Peyer's patch (tissue), 4 donors: ENCODE data around the gene ZPBP. TPM values are rescaled to one million over a fixed set of nuclear protein-coding genes. Genes with fewer than 3 reads are reported as not detected.

Source experiments
- DNase-seq, 3 donors: peaks; one replicate each; pipeline ENCODE4 v3.0.0-alpha.2; 2017 to 2019
- H3K27ac ChIP-seq, 4 donors: fragments of 200-600 bp; sonication (generic); one replicate each; pipeline ENCODE4 v1.5.1; 2016 to 2019
- H3K27me3 ChIP-seq, 2 donors: fragments of 200-600 bp; sonication (generic); one replicate each; pipeline ENCODE4 v1.5.1; 2019
- H3K36me3 ChIP-seq, 3 donors: fragments of 200-600 bp; sonication (generic); one replicate each; pipeline ENCODE4 v1.5.1; 2016 to 2019
- H3K4me1 ChIP-seq, 4 donors: fragments of 200-600 bp; sonication (generic); one replicate each; pipeline ENCODE4 v1.5.1; 2016 to 2019
- H3K4me3 ChIP-seq, 4 donors: fragments of 200-600 bp; sonication (generic); 1 replicate in 3 of 4; 2 replicates in 1 of 4; pipeline ENCODE4 v1.5.1; 2016 to 2019; ENCODE audit warnings: mild to moderate bottlenecking in 1 of 4
- H3K9me3 ChIP-seq, 4 donors: fragments of 200-600 bp; sonication (generic); one replicate each; pipeline ENCODE4 v1.5.1; 2016 to 2019; ENCODE audit warnings: mild to moderate bottlenecking in 1 of 4
- CTCF ChIP-seq, 6 experiments: fragments of 450-650 bp in 4 of 6; fragments of 200-600 bp in 2 of 6; sonication (generic) in 1 of 6; IDR thresholded peaks; one replicate each; pipeline ENCODE4 v1.5.1; 2017 to 2019; ENCODE audit warnings: antibody characterized with exemption in 6 of 6, mild to moderate bottlenecking in 3 of 6, moderate library complexity in 1 of 6
- POLR2A ChIP-seq, 2 donors: fragments of 450-650 bp; IDR thresholded peaks; one replicate each; pipeline ENCODE4 v1.5.1; 2017; ENCODE audit warnings: antibody characterized with exemption in 2 of 2, mild to moderate bottlenecking in 2 of 2, moderate library complexity in 2 of 2
- total RNA-seq, 4 donors: library from RNA; depleted of rRNA; stranded (reverse); fragments of >200 nt; gene quantifications; one replicate each; pipeline ENCODE4 v1.1.0, GENCODE V29; 2016

Gene ZPBP
- total RNA-seq, 4 donors from 2014 or later, result not detected

DNA sequence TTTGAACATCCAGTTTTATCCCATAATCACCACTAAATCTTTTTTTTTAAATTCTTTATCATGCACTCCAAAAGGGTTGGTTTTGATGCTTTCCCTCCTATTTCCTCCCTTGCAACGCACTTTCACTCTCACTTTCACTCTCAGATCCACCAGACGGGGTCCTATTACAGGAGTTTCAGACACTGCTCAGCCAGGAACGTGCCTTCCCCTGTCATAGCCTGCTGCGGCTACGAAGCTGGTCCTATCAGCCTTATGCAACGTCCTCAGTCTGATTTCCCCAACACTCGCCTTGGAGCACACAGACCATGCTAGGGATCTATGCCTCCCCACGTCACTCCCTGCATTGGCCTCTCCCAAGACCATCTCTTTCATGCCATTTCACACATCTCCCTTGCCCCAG is 23.4 kb downstream of the ZPBP start:
- peak; percentile 36 to 49 (median 49) for DNase-seq
- H3K4me1 ChIP-seq, result peaks cover 0 to 11% (median 4%) of the 10 kb centered on the region in 4 donors
- TF ChIP-seq CTCF (IDR thresholded peaks at IDR 0.05) (no peak), POLR2A (IDR thresholded peaks at IDR 0.05) (no peak)
- no peaks in the 10 kb centered on the region for H3K36me3 ChIP-seq
- peak overlapping the region in 2 of 4 donors; percentile 41 to 65 for H3K27ac ChIP-seq
- peak overlapping the region; percentile 31 to 52 (median 43) for H3K4me3 ChIP-seq
- no peaks in the 10 kb centered on the region for H3K27me3 ChIP-seq
- H3K9me3 ChIP-seq, result peaks cover 0 to 8% (median 4%) of the 10 kb centered on the region in 4 donors

- peak overlapping the region; percentile 38 to 68 (median 53) for H3K27ac ChIP-seq
- no peaks in the 10 kb centered on the region for H3K27me3 ChIP-seq
- H3K9me3 ChIP-seq, result peaks cover 0 to 8% (median 4%) of the 10 kb centered on the region in 4 donors
- no peaks in the 10 kb centered on the region for H3K36me3 ChIP-seq
- peak in 1 of 3 donors; percentile 48 for DNase-seq
- H3K4me1 ChIP-seq, result peaks cover 0 to 11% (median 4%) of the 10 kb centered on the region in 4 donors
- H3K4me3 ChIP-seq, result peak overlapping the region; percentile 31 to 52 (median 43)
- TF ChIP-seq POLR2A (IDR thresholded peaks at IDR 0.05) (no peak), CTCF (IDR thresholded peaks at IDR 0.05) (no peak)
Measured at GRCh38 chr7:50068850-50069551, 24.0 kb downstream of the ZPBP start.

DNA sequence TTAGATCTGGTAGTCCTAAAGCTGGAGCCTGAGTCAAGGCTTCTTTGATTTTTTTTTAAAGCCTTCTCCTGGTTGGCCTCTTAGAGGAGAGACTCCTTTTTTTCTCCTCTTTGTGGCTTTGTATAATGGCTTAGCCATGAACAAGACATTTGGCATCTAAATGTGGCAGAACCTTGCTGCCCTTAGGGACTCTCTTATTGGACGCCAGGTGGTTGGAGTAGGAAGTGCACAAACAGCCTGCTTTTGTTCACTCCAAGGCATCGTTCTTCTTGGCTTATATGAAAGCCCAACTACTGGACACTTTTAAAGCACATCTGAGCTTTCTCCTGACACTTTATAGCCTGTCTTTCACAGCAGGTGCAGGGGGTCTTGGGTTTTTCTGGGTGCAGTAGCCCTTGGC is 25.0 kb downstream of the ZPBP start:
- TF ChIP-seq POLR2A (IDR thresholded peaks at IDR 0.05), result no peak
- TF ChIP-seq CTCF (IDR thresholded peaks at IDR 0.05), result peak in 5 of 6 experiments; percentile 34 to 49 (median 43)

DNA sequence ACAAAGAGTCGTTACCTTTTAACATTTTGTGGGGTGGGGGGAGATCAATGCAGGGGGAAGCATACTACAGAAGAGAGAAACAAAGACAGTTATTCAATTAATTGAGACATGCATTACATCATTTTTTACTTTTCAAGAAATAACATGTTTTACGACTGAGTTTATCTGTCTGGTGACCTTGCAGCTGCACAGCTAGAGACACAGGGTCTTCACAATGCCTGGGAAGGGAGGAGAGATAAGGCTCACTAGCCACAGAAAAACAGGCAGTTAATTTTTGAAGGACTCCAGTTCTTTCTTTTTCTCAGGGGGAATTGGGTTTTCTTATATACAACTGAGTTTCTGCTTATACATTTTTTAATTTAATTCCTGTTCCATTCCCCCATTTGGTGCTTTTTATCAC is 30.1 kb downstream of the ZPBP start:
- H3K4me3 ChIP-seq, result no peak overlapping the region
- no peaks in the 10 kb centered on the region for H3K36me3 ChIP-seq
- H3K4me1 ChIP-seq, result peaks cover 0 to 3% (median 0%) of the 10 kb centered on the region in 4 donors
- no peak for TF ChIP-seq POLR2A (IDR thresholded peaks at IDR 0.05)
- no peak for TF ChIP-seq CTCF (IDR thresholded peaks at IDR 0.05)
- H3K27me3 ChIP-seq, result no peaks in the 10 kb centered on the region
- no peak for DNase-seq
- H3K9me3 ChIP-seq, result no peaks in the 10 kb centered on the region
- H3K27ac ChIP-seq, result no peak overlapping the region

More for the DNA sequence above, 25.0 kb downstream of the ZPBP start:
- DNase-seq, result peak in 2 of 3 donors; percentile 28 to 54
- Histone ChIP-seq H3K27me3 (no peaks in the 10 kb centered on the region), H3K9me3 (peaks cover 0 to 8% (median under 1%) of the 10 kb centered on the region in 4 donors), H3K27ac (peak overlapping the region in 1 of 4 donors; percentile 68), H3K4me3 (peak overlapping the region in 1 of 4 donors; percentile 52), H3K36me3 (no peaks in the 10 kb centered on the region), H3K4me1 (peaks cover 0 to 11% (median 4%) of the 10 kb centered on the region in 4 donors)

GRCh38 chr7:50056131-50056530 is 36.9 kb downstream of the ZPBP start:
- H3K27me3 ChIP-seq, result no peaks in the 10 kb centered on the region

More at GRCh38 chr7:50056131-50056530, 36.9 kb downstream of the ZPBP start:
- Histone ChIP-seq H3K27ac (no peak overlapping the region), H3K36me3 (no peaks in the 10 kb centered on the region), H3K4me3 (no peak overlapping the region), H3K4me1 (no peaks in the 10 kb centered on the region), H3K9me3 (no peaks in the 10 kb centered on the region)
- TF ChIP-seq POLR2A (IDR thresholded peaks at IDR 0.05) (no peak), CTCF (IDR thresholded peaks at IDR 0.05) (no peak)
- DNase-seq, result no peak
